ENCODE data around the gene SULT1A2. TPM values are rescaled to one million over a fixed set of nuclear protein-coding genes. Genes with fewer than 3 reads are reported as not detected.
"Not testable (repeated sequence)": the region's sequence is repeated elsewhere in the genome, so short reads cannot be mapped to it uniquely, and the experiment has no call there.

Gene SULT1A2
- total and polyA plus RNA-seq, 2 of the 13 experiments (the other 11 are each of a cell fraction or from before 2014, with no cell fraction given), result 33.0 to 34.2 TPM

DNA sequence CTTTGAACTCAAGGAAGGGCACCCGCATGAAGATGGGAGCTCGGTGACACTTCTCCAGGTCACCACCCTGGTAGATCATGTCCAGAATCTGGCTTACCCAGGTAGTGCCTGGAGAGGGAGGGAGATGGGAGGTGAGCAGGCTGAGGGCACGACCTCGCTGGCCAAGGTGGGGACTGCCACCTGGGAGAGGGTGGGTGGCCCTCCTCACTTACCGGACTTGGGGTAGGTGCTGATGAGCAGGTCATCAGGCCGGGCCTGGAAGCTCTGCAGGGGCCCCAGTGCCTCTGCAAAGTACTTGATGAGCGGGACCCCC, 11.6 kb upstream of the SULT1A2 start:
- POLR2A ChIA-PET, result interaction anchor here (3.1 kb wide), 1 partner anchor 11 kb away, joined by 175 read pairs; the partner anchor contains the start of gene SULT1A2
- H3K9me3 ChIP-seq (ENCODE audit: low read length); H3K27ac ChIP-seq (ENCODE audit: extremely low read length, insufficient read depth, low read length); H3K27me3 ChIP-seq (ENCODE audit: control insufficient read depth in 1 of 2, insufficient read depth in 2 of 2, low read length in 2 of 2); FAIRE-seq; CTCF ChIA-PET (ENCODE audit: low intra/inter-chr PET ratio, low total read pairs); DNase-seq (ENCODE audit: low spot score); H2AFZ ChIP-seq (ENCODE audit: low read length); in situ Hi-C loops (cut with HindIII; ENCODE audit: extremely low pct_ligation_motif_present, low pct_unique_long_range_greater_than_20kb); H4K20me1 ChIP-seq (ENCODE audit: insufficient read depth, low read length); ATAC-seq; BruUV-seq (replicated peaks); H3K9ac ChIP-seq (ENCODE audit: insufficient read depth, low read depth, low read length); intact Hi-C loops (cut with micrococcal nuclease; ENCODE audit: unreplicated experiment): not testable (repeated sequence)
- Histone ChIP-seq H3K79me2 (ENCODE audit: insufficient read depth, low read length) (peaks cover 12% of the 10 kb centered on the region), H3K4me3 (replicated peaks in 1 of 3; ENCODE audit: insufficient read depth in 1 of 3, low read depth in 2 of 3, low read length in 3 of 3) (peak overlapping the region in 1 of 3 experiments; percentile 90; a peak in 1 of 6 replicates), H3K4me1 (ENCODE audit: insufficient read depth, low read length) (peaks cover 39% of the 10 kb centered on the region), H3K36me3 (replicated peaks in 1 of 2; ENCODE audit: control insufficient read depth in 1 of 2, insufficient read depth in 2 of 2, low read length in 2 of 2) (peaks cover 0 to 17% of the 10 kb centered on the region in 2 experiments; a peak in 4 of 5 replicates), H3K4me2 (ENCODE audit: low read depth, low read length) (peak overlapping the region; percentile 99)
- TF ChIP-seq ZNF225 (CRISPR knock-in tag; IDR thresholded peaks at IDR 0.05) (peak; percentile 18; the same call in 1 of the 2 replicates), HIVEP1 (CRISPR knock-in tag; IDR thresholded peaks at IDR 0.05) (peak; percentile 44; the same call in 1 of the 2 replicates), TBX2 (CRISPR knock-in tag; IDR thresholded peaks at IDR 0.05; ENCODE audit: borderline replicate concordance) (0 out of 2 replicates have a peak, but pooled peaks have one; percentile 23)
- 90% methylated on average over 7 of the region's 7 CpGs for WGBS (ENCODE audit: low lambda C conversion rate)

DNA sequence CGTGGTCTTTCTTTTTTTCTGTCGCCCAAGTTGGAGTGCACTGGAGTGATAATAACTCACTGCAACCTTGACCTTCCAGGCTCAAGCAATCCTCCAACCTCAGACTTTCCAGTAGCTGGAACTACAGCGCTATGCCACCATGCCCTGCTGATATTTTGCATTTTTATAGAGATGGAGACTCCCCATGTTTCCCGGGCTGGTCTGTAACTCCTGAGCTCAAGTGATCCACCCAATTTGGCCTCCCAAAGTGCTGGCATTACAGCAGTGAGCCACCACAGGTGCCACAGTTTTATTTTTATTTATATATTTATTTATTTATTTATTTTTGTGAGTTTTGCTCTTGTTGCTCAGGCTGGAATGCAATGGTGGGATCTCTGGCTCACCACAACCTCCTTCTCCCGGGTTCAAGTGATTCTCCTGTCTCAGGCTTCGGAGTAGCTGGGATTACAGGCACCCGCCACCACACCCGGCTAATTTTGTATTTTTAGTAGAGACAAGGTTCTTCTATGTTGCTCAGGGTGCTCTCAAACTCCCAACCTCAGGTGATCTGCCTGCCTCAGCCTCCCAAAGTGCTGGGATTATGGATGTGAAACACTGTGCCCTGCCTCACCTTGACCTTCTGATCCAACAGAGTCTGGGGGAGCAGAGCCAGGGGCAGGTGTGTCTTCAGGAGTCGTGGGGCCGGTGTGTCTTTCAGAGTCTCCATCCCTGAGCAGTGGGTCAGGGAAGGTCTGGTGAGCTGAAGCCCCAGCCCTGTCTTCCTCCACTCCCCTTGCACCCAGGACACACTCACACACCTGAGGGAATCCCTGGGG, 11.0 kb upstream of the SULT1A2 start:
- H4K20me1 ChIP-seq (ENCODE audit: insufficient read depth, low read length); H3K27me3 ChIP-seq (ENCODE audit: control insufficient read depth in 1 of 2, insufficient read depth in 2 of 2, low read length in 2 of 2); H3K9ac ChIP-seq (ENCODE audit: insufficient read depth, low read depth, low read length); BruUV-seq (replicated peaks); DNase-seq (ENCODE audit: low spot score); H2AFZ ChIP-seq (ENCODE audit: low read length); CTCF ChIA-PET (ENCODE audit: low intra/inter-chr PET ratio, low total read pairs); H3K9me3 ChIP-seq (ENCODE audit: low read length); intact Hi-C loops (cut with micrococcal nuclease; ENCODE audit: unreplicated experiment); H3K27ac ChIP-seq (ENCODE audit: extremely low read length, insufficient read depth, low read length); FAIRE-seq; in situ Hi-C loops (cut with HindIII; ENCODE audit: extremely low pct_ligation_motif_present, low pct_unique_long_range_greater_than_20kb); ATAC-seq: not testable (repeated sequence)
- POLR2A ChIA-PET, result interaction anchor here (2.0 kb wide), 1 partner anchor 10 kb away, joined by 9 read pairs; the partner anchor contains the start of gene SULT1A2
- Histone ChIP-seq H3K36me3 (replicated peaks in 1 of 2; ENCODE audit: control insufficient read depth in 1 of 2, insufficient read depth in 2 of 2, low read length in 2 of 2) (peaks cover 0 to 17% of the 10 kb centered on the region in 2 experiments; a peak in 4 of 5 replicates), H3K79me2 (ENCODE audit: insufficient read depth, low read length) (peaks cover 12% of the 10 kb centered on the region), H3K4me1 (ENCODE audit: insufficient read depth, low read length) (peaks cover 39% of the 10 kb centered on the region), H3K4me2 (ENCODE audit: low read depth, low read length) (peak overlapping the region; percentile 99), H3K4me3 (replicated peaks in 1 of 3; ENCODE audit: insufficient read depth in 1 of 3, low read depth in 2 of 3, low read length in 3 of 3) (peak overlapping the region in 1 of 3 experiments; percentile 90; a peak in 1 of 6 replicates)
- TF ChIP-seq THAP9 (CRISPR knock-in tag; IDR thresholded peaks at IDR 0.05; ENCODE audit: borderline replicate concordance), result 0 out of 2 replicates have a peak, but pooled peaks have one; percentile 39
- 96% methylated on average over 10 of the region's 10 CpGs for WGBS (ENCODE audit: low lambda C conversion rate)
